Activated CD8-positive, alpha-beta memory T cell treated with anti-CD3 and anti-CD28 coated beads, Interleukin-2, amount 50 U/mL, for 48 hours (primary cell): ENCODE measurements around the gene HECTD1.
"Not testable (repeated sequence)": the region's sequence is repeated elsewhere in the genome, so short reads cannot be mapped to it uniquely, and the experiment has no call there.

Experiments used
- DNase-seq: peaks from one replicate; pipeline ENCODE4 v3.0.0-alpha.2; 2020

The HECTD1 gene

DNA sequence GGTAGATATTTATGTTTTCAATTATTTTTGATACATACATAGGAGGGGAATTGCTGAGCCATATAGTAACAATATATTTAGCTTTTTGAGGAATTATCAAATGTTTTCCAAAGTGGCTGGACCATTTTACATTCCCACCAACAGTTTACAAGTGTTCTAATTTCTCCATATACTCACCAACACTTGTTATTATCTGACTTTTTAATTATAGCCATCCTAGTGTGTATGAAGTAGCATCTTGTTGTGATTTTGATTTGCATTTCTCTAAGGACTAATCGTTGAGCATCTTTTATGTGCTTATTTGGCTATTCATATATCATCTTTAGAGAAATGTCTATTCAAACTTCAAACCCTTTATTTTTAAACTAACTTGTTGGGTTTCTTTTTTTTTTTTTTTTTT, 17.2 kb upstream of the HECTD1 start:
- DNase-seq = no peak

DNA sequence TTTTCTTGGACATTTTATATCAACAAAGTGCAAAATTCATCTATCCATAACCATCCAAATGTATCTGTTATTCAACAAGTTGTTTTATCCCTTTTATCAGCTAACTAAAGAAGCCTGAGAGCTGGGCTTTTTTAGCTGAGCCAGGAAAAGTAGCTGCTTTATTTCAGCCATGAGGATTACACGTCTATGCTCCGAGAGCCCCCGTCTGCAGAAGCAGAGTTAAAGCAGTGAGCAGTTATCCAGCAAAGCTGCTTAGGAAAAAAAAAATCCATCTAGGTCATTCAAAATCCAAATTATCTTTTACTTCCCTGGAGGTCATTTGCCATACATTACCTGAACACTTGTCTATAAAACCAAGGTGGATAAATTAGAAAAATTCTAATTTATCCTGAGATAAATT, 15.7 kb upstream of the HECTD1 start:
- no peak for DNase-seq

DNA sequence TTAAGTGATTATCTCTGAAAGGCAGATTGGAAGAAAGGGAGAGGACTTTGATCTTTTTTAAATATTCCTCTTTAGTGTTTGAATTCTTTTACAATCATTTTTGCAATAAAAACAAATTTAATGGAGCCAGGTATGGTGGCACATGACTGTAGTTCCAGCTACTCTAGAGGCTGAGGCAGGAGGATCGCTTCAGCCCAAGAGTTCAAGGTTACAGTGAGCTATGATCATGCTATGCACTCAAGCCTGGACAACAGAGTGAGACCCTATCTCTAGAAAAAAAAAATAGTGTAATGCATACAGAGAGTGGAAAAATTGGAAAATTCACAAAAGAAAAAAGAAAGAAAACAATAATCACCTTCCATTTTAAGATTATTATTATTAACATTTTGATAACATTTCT, 15.2 kb upstream of the HECTD1 start:
- no peak for DNase-seq

DNA sequence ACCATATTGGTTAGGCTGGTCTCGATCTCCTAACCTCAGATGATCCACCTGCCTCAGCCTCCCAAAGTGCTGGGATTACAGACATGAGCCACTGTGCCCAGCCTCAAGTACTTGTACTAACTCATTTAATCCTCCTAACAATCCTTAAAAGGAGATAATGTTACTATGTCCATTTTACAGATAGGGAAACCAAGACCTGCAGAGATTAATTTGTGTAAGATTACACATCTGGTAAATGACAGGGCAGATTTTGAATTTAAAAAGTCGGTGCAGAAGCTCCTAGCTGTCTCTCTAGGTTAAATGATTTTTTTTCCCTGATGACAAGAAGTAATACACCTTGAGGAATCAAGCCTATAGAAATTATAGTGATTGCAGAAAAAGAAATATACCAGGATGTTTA, 13.7 kb upstream of the HECTD1 start:
- DNase-seq = no peak

DNA sequence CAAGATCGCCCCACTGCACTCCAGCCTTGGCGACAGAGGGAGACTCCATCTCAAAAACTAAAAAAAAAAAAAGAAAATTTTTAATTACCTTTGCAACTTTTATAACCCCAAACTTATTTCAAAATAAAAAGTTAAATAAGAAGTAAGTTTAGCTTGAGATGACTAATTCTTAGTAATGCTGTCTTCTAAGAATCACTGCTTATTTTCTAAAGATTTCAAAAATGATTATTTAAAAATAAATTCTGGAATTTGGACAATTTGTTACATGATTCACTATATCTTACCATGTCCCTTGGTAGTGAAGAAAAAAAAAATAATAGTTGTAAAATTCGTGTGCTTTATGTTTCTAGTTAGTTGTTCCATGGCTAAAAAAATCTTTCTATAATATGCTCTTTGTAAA, 11.6 kb upstream of the HECTD1 start:
- no peak for DNase-seq

DNA sequence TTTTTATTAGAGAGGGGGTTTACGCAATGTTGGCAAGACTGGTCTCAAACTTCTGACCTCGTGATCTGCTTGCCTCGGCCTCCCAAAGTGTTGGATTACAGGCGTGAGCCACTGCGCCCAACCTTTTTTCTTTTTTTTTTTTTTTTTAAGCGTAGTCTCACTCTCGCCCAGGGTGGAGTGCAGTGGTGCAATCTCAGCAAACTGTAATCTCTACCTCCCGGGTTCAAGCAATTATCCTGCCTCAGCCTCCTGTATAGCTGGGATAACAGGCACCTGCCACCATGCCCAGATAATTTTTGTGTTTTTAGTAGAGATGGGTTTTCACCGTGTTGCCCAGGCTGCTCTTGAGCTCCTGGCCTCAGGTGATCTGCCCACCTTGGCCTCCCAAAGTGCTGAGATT, 8.8 kb upstream of the HECTD1 start:
- DNase-seq = no peak

DNA sequence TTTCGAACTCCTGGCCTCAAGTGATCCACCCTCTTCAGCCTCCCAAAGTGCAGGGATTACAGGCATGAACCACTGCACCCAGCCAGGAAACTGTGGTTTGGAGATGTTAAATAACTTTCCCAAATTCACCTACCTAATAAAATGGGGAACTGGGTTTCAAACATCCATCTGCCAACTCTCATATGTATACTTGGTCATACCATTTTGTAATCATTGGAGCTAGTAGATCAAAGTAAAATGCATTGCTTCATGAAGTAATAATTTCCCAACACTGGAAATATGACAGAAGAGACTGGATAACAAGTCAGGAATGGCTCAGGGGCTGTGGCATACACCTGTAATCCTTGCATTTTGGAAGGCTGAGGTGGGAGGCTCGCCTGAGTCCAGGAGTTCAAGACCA, 5.3 kb upstream of the HECTD1 start:
- no peak for DNase-seq

DNA sequence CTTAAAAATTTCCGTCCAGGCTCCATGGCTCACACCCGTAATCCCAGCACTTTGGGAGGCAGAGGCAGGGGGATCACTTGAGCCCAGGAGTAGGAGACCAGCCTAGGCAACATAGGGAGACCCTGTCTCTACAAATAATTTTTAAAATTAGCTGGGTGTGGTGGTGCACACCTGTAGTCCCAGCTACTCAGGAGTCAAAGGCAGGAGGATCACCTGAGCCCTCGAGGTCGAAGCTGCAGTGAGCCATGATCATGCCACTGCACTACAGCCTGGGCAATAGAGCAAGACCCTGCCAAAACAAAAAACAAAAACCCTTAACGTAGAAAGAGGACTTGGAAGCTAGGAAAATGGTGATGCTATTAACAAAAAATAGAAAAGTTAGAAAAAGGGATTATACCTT, 2.0 kb upstream of the HECTD1 start:
- DNase-seq = no peak

DNA sequence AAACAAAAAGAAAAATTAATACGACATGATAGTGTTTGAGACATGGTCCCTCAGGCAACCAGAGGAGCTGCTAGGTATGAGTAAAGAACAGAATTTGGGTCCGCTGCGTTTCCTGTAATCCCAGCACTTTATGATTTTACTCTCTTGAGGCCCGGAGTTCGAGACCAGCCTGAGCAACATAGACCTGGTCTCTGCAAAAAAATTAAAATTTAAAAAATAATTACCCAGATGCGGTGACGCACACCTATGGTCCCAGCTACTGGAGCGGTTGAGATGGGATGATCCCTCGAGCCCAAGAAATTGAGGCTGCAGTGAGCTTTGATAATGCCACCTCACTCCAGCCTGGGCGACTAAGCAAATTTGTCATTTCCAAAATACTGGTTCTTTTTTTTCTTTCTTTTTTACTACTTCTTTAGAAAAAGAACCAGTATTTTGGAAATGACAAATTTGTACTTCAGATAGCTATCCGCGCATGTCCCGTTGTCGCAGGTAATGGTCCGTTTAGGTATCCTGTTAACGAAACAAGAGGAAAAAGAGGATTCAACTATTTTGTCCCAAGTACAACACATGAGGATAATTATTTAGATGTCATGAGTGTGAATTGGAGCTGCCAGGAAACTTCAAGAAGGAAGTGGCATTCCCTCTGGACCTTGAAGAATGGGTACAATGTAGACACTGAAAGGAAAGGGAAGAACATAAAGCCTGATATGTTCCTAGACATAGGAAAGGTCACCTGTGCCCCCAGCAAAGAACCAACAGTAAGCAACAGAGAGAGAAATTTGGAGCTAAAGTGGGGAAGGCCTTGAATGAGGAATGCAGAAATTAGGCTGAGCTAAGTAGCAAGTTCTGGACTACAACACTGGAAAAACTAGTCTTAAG, 1.2 kb upstream of the HECTD1 start:
- peak; percentile 66 for DNase-seq

DNA sequence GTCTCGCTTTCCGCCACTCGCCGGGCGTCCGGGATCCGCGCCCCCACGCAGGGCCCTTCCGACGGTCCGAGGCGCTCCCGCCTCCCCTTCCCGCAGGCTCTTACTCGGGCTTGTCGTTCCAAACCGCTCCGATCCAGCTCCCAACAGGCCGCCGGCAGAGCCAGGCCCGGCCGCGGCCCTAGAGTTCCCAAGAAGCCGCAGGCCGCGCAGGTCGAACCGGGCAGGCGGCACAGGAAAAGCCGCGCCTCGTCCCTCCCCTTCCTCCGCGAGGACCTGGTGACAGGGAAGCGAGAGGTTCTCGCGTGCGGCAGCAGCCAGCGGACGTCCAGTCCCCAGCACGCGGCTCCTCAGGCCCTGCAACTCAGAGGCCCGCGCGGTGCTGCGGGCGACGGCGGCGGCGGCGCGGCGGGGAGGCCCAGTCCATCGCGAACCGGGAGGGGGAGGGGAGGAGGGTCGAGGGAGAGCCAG, 272 bp downstream of the HECTD1 start:
- DNase-seq = no peak

DNA sequence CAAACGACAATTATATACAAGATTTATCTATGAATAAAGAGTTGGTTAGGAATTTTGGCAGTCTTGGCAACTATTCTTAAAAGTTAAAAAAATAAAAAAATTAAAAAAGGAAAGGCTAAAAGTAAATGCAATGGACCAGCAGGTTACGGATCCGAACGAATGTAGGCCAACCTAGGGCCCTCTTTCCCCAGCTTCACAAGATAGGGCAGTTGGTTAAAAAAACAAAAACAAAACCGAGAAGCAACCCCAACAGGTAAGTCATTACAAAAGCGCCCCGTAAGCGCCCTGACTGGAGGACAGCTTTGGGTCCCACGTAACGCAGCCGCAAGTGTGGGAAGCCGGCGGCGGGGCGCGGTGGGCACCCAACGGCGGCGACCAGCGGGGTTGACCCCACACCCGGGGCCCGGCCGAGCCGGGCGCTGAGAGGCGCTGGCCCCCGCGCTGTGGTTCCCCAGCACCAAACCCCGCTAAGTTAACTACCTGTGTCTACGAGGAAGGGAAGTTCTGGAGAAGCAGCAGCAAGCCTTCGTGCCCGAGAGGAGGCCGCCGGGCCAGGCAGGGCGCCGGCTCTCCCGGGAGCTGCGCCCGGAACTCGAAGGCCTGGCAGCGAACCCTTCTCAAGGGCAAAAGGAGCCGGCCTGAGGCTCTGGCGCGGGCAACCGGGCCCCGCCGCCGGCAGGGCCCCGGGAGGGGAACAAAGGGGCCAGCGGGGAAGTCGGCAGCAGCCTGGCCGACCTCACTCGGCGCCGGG, 882 bp downstream of the HECTD1 start:
- peak; percentile 83 for DNase-seq

DNA sequence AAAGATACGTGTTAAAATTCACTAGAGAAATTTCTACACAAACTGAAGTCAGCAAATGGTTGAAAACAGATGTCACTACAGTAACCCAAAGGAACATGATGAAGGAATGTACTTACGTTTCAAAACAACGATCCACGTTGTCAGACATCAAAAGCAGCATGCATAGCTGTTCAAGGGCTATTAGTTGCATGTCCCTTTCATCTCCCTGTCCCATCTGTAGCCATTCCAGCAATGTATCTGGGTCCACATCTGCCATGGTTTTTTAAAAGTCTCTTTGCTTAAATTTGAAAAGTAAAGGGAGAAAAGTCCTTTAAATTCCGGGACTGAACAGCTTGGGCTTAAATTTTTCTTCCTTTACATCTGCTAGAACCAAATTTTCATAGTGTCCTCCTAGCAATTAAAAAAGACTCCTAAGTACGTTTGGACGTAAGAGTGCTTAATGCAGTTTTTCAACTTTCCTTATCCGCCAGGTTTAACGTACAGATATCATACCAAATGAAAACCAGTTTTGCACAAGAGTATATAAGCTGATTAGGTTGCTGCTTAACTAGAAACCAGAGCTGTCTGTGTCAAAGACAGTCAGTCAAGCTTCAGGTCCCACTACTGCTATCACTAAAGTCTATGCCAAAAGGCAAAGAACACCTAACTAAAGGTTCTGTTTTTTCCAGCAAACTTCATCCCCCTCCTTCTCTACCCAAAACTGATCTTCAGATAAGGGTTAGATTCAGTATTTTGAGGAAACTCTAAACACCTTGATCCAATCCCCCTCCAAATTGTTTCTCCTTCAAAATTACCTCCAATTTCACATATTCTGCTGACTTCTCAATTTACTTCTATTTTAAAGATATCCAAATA, 1.7 kb downstream of the HECTD1 start:
- no peak for DNase-seq

DNA sequence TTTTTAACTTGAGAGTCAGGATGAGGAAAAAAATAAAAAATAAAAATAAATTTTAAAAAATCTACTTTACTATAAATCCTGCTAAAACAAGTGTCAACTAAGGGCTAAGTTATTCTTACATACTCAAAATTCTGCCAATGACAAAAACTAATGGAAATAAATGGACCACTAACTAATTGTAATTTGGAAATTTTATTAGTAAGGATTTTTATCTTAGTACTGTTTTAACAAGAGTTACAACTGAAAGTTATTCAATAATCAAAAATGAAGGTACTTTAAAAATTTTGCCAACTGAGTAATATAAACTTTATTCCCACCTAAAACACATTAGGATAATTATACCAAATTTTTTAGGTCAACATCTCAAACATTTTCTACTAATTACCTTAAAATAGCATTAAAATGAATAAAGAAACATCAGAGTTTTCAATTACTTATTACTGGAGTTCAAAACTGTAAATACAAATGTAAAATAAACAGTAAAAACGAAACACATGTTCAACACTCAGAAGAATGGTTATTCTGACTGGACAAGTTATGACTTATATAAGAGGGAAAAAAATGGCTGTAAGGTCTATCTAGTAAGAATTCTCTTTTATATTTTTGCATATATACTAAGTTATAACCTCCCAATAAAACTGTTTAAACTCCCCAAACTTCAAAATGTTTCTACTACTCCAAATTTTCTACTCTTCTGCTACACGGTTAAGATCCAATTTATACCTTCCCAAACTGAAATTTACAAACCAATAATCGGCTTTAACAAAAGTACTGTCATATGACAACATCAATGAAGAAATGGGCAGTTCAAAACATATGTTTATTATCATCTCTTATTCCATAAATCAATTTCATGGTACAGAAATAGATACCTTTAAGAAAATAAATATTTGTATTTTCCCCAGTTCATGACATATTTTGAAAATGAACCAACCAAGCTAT, 2.7 kb downstream of the HECTD1 start:
- DNase-seq = no peak

DNA sequence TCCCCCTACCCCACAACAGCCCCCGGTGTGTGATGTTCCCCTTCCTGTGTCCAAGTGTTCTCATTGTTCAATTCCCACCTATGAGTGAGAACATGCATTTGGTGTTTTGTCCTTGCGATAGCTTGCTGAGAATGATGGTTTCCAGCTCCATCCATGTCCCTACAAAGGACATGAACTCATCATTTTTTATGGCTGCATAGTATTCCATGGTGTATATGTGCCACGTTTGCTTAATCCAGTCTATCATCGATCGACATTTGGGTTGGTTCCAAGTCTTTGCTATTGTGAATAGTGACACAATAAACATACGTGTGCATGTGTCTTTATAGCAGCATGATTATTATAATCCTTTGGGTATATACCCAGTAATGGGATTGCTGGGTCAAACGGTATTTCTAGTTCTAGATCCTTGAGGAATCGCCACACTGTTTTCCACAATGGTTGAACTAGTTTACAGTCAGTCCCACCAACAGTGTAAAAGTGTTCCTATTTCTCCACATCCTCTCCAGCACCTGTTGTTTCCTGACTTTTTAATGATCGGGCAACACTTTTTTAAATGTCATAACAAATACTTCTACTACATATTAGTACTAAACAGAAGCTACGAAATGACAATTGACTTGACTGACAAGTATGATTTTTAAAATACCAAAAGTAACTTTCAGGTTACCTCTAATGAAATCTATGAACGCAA, 3.5 kb downstream of the HECTD1 start:
- DNase-seq = not testable (repeated sequence)

DNA sequence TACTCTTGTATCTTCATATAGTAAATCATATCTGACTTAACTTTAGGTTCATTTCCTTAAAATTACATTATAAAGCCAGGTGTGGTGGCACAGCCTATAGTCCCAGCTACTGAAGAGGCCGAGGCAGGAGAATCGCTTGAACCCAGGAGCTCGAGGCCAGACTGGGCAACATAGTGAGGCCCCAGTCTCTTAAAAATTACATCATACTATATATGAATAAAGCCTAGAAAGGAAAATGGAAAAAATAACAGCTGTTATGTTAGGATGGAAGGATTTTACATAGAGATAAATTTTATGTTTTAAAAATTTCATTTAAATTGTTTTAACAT, 4.2 kb downstream of the HECTD1 start:
- no peak for DNase-seq

DNA sequence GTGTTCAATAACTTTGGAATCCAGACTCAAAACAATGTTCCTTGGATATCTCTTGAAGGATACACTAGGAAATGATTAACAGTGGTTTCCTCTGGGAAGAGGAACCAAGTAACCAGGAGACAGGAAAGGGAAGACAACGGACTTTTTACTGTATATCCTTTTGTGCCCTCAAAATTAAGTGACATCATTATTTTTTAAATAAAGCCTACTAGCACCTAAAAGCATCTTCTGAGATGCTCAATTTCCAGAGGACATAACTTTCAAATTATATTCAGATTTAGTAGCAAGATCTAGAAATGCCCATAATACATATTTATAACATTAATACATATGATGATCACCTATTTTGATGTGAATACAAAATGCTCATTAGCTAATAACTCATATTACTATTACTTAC, 6.5 kb downstream of the HECTD1 start:
- DNase-seq = no peak

DNA sequence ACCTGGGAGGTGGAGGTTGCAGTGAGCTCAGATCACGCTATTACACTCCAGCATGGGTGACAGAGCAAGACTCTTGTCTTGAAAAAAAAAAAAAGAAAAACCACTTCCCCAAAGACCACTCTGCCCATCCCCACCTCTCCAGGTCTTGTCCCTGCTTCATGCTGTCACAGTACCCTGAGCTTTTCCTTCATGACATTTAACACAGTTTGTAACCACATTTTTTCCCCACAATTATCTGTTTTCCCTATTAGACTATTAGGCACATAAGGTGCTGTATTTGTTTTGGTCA, 6.9 kb downstream of the HECTD1 start:
- no peak for DNase-seq

DNA sequence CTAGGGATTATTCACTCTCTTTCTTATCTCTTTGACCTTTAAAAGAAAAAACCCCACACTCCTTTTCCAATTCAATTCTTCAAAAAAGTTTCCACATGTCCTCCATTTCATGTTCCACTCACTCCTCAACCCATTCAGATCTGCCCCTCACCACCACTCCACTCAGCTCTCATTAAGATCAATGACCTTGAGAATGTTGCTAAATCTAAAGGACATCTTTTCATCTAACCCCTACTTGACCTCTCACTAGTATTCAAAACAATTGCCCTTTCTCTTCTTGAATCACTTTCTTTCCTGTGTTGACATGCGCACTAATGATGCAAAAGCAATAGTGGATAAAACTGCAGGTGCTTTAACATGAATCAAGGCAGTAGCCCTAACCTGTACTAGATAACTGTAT, 9.9 kb downstream of the HECTD1 start:
- no peak for DNase-seq

DNA sequence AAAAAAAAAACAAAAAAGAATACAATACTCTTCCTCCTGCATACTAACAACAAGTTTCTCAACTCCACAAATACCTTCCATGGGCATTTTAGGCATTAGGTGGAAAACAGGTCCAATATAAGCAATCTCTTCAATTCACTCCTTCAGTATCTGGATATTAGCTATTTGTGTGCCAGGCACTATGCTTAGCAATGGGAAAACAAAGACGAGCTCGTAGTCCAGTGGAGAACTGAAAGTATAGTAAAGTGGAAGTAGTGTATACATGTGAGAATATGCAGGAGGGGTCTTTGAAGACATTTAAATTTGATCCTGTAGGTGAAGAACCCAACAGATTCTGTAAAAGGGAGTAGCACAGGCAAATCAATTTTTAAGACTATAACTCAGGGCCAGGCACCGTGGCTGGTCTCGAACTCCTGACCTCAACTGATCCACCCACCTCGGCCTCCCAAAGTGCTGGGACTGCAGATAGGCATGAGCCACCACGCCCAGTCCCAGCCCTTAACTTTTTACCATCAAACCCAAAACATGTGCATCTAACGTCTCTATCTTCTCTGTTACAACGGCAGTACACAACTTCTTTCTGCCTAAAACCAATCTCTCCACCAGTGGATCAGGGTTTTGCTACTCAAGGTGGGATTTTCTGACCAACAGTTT, 10.6 kb downstream of the HECTD1 start:
- no peak for DNase-seq

DNA sequence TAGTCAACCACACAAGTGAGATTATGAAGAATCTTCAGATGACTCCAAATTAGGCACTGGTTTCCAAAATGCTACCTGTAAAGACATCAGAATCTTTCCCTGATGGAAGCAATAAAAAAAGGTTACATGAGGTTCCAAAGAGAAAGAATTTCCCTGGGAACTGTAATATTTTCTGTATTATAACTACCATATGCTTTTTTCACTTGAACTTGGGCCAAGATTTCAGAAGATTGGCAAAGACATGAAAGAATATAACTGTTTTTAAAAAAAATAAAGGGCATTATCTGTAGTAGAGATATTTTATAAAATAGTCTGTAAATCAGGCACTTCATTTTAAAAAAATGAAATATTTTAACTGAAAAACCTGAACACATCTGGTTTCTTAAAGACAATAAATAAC, 12.9 kb downstream of the HECTD1 start:
- DNase-seq = no peak

DNA sequence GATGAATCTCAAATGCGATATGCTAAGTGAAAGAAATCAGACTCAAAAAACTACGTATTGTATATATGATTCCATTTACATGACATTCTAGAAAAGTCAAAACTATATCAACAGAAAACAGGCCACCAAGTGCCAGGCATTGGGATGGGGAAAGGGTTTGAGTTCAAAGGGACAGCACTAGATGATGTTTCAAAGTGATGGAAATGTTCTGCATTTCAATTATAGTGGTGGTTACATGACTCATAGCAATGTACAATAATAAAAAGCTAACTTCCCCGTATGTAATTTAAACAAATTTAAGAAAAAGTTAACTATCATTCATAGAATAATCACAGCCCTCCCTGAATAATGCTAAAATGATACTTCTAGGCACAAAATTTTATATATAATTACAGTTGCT, 13.5 kb downstream of the HECTD1 start:
- DNase-seq = peak; percentile 18
